ENCODE results near the gene TMEM97.

The TMEM97 gene

DNA sequence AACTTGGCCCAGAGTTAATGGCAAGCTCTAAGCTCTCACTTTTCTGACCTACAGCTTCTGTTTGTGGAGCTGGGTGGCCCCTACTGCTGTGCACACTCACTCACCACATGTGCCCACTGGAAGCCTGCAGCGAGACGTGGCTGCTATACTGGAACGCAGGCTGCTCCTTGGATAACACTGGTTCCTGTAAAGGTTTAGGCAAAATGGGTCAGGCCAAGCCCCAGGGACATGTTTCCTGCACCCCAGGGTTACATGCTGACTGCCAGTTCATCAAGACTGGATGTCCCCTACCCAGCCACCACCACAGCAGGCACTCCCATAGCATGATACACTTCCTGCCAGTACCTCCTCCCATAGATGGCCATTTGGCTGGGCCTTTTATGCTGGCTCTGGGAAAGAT lies 30.0 kb downstream of the TMEM97 start:
- TF ChIP-seq CTCF (IDR thresholded peaks at IDR 0.05; ENCODE audit: low read depth, low read length), result no peak
- H3K4me3 ChIP-seq (replicated peaks in 1 of 2; ENCODE audit: low read depth in 2 of 2, low read length in 2 of 2), result no peak overlapping the region
- no peak for DNase-seq (ENCODE audit: low read depth in 2 of 2)

DNA sequence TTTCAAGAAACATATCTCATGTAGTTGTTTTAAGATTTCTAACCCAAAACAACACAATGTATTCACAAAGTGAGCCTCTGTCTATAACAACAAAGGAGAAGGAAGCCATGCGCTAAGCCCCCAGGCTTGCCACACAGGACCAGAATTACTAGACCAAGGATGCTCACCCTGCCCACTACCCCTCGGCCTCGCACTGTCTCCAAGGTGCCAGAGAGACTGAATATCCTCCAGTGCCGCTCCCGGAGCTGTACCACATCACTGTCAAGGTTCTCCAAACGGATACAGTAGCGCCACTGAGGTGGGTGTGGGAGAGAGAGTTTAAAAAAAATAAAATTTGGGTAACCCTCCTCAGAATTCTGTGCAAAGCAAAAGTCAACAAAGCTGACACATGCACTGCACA lies 31.3 kb downstream of the TMEM97 start:
- H3K4me3 ChIP-seq (replicated peaks in 1 of 2; ENCODE audit: low read depth in 2 of 2, low read length in 2 of 2), result no peak overlapping the region
- DNase-seq (ENCODE audit: low read depth in 2 of 2), result no peak
- no peak for TF ChIP-seq CTCF (IDR thresholded peaks at IDR 0.05; ENCODE audit: low read depth, low read length)

GRCh38 chr17:28357061-28357900 lies 38.3 kb downstream of the TMEM97 start, which contains the start of gene POLDIP2:
Gene POLDIP2, minus strand, starts transcription at chr17:28357527. Its CDS starts 79 bp downstream, at chr17:28357448.
- peak; percentile 95 to 97 for DNase-seq (ENCODE audit: low read depth in 2 of 2)
- peak within 1 kb of the TSS; percentile 95 to 96 for H3K4me3 ChIP-seq (replicated peaks in 1 of 2; ENCODE audit: low read depth in 2 of 2, low read length in 2 of 2)
- no peak for TF ChIP-seq CTCF (IDR thresholded peaks at IDR 0.05; ENCODE audit: low read depth, low read length)

DNA sequence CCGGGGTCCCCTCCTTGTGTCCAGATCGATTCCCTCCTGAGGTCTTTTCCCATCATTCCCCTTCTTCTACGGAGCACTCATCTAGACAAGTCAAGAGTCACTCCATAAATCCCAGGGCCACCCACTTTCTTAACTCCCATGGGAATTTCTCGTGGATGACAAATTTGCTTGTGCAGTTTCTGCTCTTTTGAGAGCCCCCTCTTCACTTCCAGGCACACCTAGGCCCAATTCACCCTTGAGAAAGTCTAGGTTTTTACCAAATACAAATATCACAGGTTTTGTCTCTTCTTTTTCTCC lies 38.8 kb downstream of the TMEM97 start:
- TF ChIP-seq CTCF (IDR thresholded peaks at IDR 0.05; ENCODE audit: low read depth, low read length), result no peak
- peak overlapping the region; percentile 90 to 96 for H3K4me3 ChIP-seq (replicated peaks in 1 of 2; ENCODE audit: low read depth in 2 of 2, low read length in 2 of 2)
- no peak for DNase-seq (ENCODE audit: low read depth in 2 of 2)

DNA sequence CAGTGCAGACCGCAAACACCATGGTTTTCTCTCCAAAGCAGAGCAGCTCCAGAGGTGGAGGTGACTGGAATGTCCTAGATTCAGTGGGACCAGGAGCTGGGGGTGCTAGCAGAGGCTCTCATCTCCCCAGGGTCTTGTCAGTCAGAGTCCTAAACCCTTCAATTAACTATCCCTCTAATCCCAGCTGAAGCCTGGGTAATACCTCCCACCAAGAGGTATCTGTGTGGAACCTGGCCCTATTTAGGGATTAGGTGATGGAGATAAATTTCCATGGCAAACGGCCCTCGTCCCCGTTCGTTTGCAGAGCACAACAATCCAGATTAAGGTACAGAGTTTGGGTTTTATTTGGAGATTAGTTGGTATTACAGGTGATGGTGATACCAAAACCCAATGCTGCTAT lies 44.2 kb downstream of the TMEM97 start:
- no peak overlapping the region for H3K4me3 ChIP-seq (replicated peaks in 1 of 2; ENCODE audit: low read depth in 2 of 2, low read length in 2 of 2)
- DNase-seq (ENCODE audit: low read depth in 2 of 2), result no peak
- TF ChIP-seq CTCF (IDR thresholded peaks at IDR 0.05; ENCODE audit: low read depth, low read length), result no peak

DNA sequence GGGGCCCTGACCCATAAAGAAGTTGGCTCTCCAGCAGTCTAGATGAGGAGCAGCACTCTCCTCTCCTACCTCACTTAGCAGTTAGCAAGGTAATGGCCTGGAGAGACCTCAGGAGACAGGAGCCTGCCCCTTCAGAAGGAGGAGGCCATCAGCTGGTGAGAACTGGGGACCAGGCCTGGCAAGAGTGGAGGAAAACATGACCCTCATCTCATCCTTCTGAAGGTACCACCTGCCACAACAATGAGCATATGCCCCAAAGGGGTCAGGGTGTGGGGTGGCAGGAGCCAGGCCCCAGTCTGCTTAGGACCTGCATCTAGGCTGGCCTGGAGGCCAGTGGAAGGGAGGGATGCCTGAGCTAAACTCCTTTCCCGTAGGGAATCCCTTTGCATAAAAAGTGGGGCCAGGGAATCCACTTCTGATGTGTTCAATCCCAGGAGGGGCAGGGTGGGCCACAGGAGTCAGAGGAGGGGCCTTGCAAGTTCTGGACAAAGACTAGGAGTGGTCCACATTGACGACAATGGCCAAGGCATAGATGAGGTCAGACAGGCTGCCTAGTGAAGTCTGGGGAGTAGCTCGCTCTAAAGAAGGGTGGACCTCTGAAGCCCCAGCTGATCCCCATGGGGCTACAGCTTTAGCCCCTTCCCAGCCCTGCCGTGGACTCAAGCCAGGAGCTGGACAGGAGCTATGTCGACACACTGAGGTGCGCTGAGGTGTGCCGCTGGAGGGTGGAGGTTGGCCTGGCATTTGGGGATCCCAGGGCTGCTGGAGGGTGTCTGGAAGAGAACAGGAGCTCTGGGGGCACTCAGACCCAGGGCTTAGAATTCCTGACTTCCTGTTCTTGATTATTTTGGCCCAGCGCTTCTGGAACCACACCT lies 45.0 kb downstream of the TMEM97 start:
- H3K4me3 ChIP-seq (replicated peaks in 1 of 2; ENCODE audit: low read depth in 2 of 2, low read length in 2 of 2), result no peak overlapping the region
- DNase-seq (ENCODE audit: low read depth in 2 of 2), result no peak
- no peak for TF ChIP-seq CTCF (IDR thresholded peaks at IDR 0.05; ENCODE audit: low read depth, low read length)
